ENCODE data around the gene ECT2.

ECT2 gene

GRCh38 chr3:172839679-172840078 lies 89.2 kb downstream of the ECT2 start:
- no peak for DNase-seq (ENCODE audit: low read depth)
- H3K4me3 ChIP-seq (ENCODE audit: low read length), result no peak overlapping the region
- TF ChIP-seq CTCF (IDR thresholded peaks at IDR 0.05; ENCODE audit: insufficient read depth, low read depth, low read length, missing control alignments), result no peak

- H3K4me3 ChIP-seq (ENCODE audit: low read length), result no peak overlapping the region
- no peak for DNase-seq (ENCODE audit: low read depth)
Observed at GRCh38 chr3:172840463-172840862, 89.9 kb downstream of the ECT2 start.

DNA sequence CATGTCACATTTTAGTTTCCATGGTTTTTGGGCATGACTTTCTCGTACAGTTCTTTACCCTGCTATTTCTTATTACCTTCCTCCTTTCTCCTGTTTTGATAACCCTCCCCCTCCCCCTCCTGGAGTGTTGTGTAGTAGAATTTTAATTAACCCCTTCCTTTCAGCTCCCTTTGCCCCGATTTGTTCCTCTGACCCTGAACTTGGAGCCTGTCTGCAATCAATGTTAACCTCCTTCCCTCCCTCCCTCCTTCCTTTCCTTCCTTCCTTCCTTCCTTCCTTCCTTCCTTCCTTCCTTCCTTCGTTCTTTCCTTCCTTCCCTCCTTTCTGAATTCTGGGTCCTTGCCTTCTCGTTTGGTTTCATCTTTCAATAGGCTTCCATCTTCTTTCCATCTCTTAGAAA lies 90.4 kb downstream of the ECT2 start:
- TF ChIP-seq CTCF (IDR thresholded peaks at IDR 0.05; ENCODE audit: insufficient read depth, low read depth, low read length, missing control alignments), result no peak
- no peak for DNase-seq (ENCODE audit: low read depth)
- H3K4me3 ChIP-seq (ENCODE audit: low read length), result no peak overlapping the region

More at GRCh38 chr3:172840463-172840862, 89.9 kb downstream of the ECT2 start:
- TF ChIP-seq CTCF (IDR thresholded peaks at IDR 0.05; ENCODE audit: insufficient read depth, low read depth, low read length, missing control alignments), result no peak

DNA sequence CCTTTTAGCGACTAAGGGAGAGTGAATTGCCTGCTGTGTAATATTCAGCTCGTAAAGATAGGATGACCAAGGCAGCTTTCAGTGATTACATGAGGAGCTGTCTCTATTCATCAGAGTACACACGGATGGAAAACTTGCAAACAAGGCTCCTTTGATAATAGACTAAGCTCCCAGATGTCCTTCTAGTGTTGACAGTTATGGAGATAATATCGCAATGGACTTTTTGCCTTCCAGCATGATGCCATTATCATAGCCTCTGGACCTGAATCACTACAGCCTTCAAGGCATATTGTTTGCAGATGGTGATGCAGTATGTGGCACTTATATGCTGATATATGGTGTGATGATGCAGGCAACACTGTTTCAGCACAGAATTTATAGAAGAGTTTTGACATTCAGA lies 93.9 kb downstream of the ECT2 start:
- DNase-seq (ENCODE audit: low read depth), result no peak
- no peak for TF ChIP-seq CTCF (IDR thresholded peaks at IDR 0.05; ENCODE audit: insufficient read depth, low read depth, low read length, missing control alignments)
- no peak overlapping the region for H3K4me3 ChIP-seq (ENCODE audit: low read length)

DNA sequence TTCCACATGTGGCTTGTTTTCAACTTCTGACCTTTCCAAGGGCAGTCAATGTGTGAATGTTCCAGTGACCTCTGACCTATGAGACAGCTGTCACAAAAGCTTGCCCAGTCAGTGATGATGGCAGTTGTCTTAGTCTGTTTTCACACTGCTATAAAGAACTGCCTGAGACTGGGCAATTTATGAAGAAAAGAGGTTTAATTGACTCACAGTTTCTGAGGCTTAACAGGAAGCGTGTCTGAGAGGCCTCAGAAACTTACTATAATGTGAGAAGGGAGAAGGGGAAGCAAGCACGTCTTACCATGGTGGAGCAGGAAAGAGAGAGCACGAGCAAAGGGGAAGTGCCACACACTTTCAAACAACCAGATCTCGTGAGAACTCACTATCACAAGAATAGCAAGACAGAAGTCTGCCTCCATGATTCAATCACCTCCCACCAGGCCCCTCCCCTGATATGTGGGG lies 95.6 kb downstream of the ECT2 start:
- H3K4me3 ChIP-seq (ENCODE audit: low read length), result no peak overlapping the region
- DNase-seq (ENCODE audit: low read depth), result no peak
- TF ChIP-seq CTCF (IDR thresholded peaks at IDR 0.05; ENCODE audit: insufficient read depth, low read depth, low read length, missing control alignments), result no peak

DNA sequence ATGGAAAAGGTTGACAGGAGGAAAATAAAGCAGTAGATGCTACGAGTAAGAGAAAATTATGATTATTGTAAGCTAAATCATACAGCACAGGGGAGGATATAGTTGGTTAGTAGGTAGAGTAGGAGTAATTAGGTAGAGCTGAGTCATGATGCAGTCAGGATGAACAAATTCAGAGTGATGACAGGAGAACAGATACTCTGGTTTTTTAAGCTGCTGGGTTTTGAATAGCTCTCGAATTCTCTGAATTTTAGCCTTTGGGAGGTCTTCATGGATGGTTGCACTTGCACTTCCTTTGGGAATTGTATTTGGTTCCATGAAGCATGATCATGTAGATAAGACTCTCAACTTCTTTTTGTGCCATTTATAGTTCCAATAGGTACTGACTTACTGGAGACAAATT lies 96.2 kb downstream of the ECT2 start:
- no peak for TF ChIP-seq CTCF (IDR thresholded peaks at IDR 0.05; ENCODE audit: insufficient read depth, low read depth, low read length, missing control alignments)
- DNase-seq (ENCODE audit: low read depth), result peak; percentile 76
- H3K4me3 ChIP-seq (ENCODE audit: low read length), result no peak overlapping the region

DNA sequence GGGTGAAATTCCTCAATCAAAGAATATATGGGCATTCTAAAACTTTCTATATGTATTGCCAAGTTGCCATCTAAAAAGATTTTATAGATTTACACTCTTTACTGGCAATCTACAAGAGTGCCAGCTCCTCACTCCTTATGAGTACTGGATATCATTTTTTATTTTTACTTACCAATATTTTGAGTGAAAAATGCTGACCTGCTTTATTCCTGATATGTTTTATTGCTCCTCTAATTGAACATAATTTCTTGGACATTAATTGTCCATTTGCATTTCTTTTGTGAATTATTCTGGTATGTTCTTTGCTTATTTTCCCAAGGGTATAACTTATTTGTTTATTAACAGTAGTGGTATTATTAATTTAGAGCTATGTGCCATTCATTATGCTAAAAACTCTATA lies 96.8 kb downstream of the ECT2 start:
- no peak for TF ChIP-seq CTCF (IDR thresholded peaks at IDR 0.05; ENCODE audit: insufficient read depth, low read depth, low read length, missing control alignments)
- no peak for DNase-seq (ENCODE audit: low read depth)
- H3K4me3 ChIP-seq (ENCODE audit: low read length), result no peak overlapping the region
